Measurements from ENCODE around the gene RGS2. TPM values are rescaled to one million over a fixed set of nuclear protein-coding genes. Genes with fewer than 3 reads are reported as not detected.

The RGS2 gene
- total and polyA plus RNA-seq, 9 of the 15 experiments (the other 6 are each of a cell fraction or from before 2014, with no cell fraction given), result 2.5 to 5.4 (median 3.8) TPM

DNA sequence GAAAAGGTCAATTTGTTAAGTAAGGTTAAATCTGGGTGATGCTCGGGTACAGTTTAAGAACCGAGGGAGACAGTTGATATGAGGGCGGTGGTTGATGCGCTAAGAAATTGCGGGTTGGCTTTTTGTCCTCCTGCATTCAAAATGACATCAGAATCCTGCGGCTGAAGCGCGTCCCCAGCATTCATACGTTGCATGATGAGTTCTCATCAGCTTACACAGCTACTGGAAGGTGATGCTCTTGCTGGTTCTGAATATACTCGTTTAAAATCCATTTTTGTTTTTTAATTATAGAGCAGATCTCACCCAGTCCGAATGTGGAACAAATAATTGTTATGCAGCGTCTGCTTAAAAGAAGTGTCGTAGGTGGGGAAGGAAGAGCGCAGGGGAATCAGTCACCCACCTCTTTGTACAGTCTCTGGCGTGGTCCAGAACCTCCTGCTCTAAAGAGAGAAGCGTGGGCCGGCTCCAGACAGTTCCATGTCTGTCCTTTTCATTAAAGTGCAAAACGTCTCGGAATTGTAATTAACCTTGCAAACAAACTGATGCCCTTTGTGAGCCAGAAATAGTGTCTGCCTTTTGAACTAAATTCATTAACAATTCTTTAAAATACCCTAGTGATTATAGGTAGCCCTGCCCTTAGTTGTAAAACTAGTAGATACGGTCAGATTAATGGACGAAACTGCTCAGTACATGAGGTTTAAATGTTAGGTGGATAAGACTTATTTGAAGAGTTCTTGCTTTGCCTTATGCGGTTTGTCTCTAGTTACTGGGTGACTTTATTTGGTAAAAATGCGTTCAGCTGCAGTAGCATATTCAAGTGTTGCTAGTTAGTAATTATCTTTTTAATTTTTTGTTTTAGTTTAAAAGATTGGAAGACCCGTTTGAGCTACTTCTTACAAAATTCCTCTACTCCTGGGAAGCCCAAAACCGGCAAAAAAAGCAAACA lies 741 bp downstream of the RGS2 start:
- H3K9me3 ChIP-seq (replicated peaks; ENCODE audit: control insufficient read depth, insufficient read depth, low read depth, low read length), result no peaks in the 10 kb centered on the region
- no peaks in the 10 kb centered on the region for H4K20me1 ChIP-seq (replicated peaks; ENCODE audit: control insufficient read depth, insufficient read depth, low read length)
- H3K9me1 ChIP-seq (ENCODE audit: control insufficient read depth, insufficient read depth, low read length), result no peaks in the 10 kb centered on the region
- peak overlapping the region; percentile 24; the same call in 1 of the 3 replicates for H3K27ac ChIP-seq (ENCODE audit: extremely low read depth, low read depth, low read length)
- 22% methylated on average over 25 of the region's 25 CpGs for WGBS (ENCODE audit: insufficient coverage, low coverage, missing lambda C conversion rate)
- peak overlapping the region; percentile 63 for H3K4me3 ChIP-seq
- H2AFZ ChIP-seq (ENCODE audit: low read depth, low read length), result peak overlapping the region; percentile 98
- in situ Hi-C loops (cut with MboI), result loop anchor here (10.0 kb wide), 1 partner anchor 205 kb away; no protein-coding TSS in a partner anchor
- ATAC-seq, result peak; percentile 63
- TSS peak; percentile 82 for BruUV-seq (replicated peaks)
- ChIA-PET CTCF (ENCODE audit: low intra/inter-chr PET ratio) (interaction anchor here (1.7 kb wide), 1 partner anchor 210 kb away, joined by 8 read pairs; no protein-coding TSS in a partner anchor), POLR2A (interaction anchor here (0.6 to 2.3 kb wide), 10 partner anchors 9 to 584 kb away, joined by 3 to 7 read pairs (median 3); partner anchors contain the start of genes RO60 and UCHL5)
- H3K4me2 ChIP-seq (ENCODE audit: insufficient read depth, low read length), result peak overlapping the region; percentile 97
- intact Hi-C loops (cut with micrococcal nuclease), result no loop called here
- no peaks in the 10 kb centered on the region for H3K36me3 ChIP-seq (ENCODE audit: control insufficient read depth, insufficient read depth, low read length)
- peak overlapping the region; percentile 77 to 97 for H3K9ac ChIP-seq (ENCODE audit: insufficient read depth in 1 of 2, low read depth in 2 of 2, low read length in 2 of 2)
- DNase-seq (ENCODE audit: extremely low read depth in 1 of 4, low spot score in 3 of 4), result peak; percentile 14 to 64 (median 26)
- no peaks in the 10 kb centered on the region for H3K79me2 ChIP-seq (ENCODE audit: control insufficient read depth, insufficient read depth, low read length)
- peaks cover 6 to 14% of the 10 kb centered on the region in 2 experiments; a peak in 4 of 5 replicates for H3K4me1 ChIP-seq (replicated peaks in 1 of 2; ENCODE audit: control insufficient read depth in 2 of 2, insufficient read depth in 2 of 2, low read length in 2 of 2)
- no peak for FAIRE-seq
- no peaks in the 10 kb centered on the region for H3K27me3 ChIP-seq (ENCODE audit: control insufficient read depth in 2 of 2, insufficient read depth in 2 of 2, low read length in 2 of 2)
- TF ChIP-seq FUS (optimal IDR thresholded peaks at IDR 0.05; ENCODE audit: low read depth, low read length) (no peak), NEUROD1 (IDR thresholded peaks at IDR 0.05; ENCODE audit: borderline replicate concordance, low read depth, low read length, partially characterized antibody) (no peak), POLR3A (IDR thresholded peaks at IDR 0.05; ENCODE audit: borderline replicate concordance, extremely low read depth, insufficient read depth, insufficient read length) (no peak), DNMT1 (IDR thresholded peaks at IDR 0.05) (no peak), ATF1 (CRISPR knock-in tag; IDR thresholded peaks at IDR 0.05) (no peak), ATF1 (tag; IDR thresholded peaks at IDR 0.05) (peak; percentile 87), ZNF274 (IDR thresholded peaks at IDR 0.05; ENCODE audit: borderline replicate concordance, low read depth, low read length) (no peak), PPARD (CRISPR knock-in tag; IDR thresholded peaks at IDR 0.05) (no peak), RBM39 (optimal IDR thresholded peaks at IDR 0.05; ENCODE audit: low read depth, low read length) (no peak)
- TF ChIP-seq, protein P1, sequence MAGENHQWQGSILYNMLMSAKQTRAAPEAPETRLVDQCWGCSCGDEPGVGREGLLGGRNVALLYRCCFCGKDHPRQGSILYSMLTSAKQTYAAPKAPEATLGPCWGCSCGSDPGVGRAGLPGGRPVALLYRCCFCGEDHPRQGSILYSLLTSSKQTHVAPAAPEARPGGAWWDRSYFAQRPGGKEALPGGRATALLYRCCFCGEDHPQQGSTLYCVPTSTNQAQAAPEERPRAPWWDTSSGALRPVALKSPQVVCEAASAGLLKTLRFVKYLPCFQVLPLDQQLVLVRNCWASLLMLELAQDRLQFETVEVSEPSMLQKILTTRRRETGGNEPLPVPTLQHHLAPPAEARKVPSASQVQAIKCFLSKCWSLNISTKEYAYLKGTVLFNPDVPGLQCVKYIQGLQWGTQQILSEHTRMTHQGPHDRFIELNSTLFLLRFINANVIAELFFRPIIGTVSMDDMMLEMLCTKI (IDR thresholded peaks at IDR 0.05; ENCODE audit: partially characterized antibody), result no peak
- TF ChIP-seq, protein P2, sequence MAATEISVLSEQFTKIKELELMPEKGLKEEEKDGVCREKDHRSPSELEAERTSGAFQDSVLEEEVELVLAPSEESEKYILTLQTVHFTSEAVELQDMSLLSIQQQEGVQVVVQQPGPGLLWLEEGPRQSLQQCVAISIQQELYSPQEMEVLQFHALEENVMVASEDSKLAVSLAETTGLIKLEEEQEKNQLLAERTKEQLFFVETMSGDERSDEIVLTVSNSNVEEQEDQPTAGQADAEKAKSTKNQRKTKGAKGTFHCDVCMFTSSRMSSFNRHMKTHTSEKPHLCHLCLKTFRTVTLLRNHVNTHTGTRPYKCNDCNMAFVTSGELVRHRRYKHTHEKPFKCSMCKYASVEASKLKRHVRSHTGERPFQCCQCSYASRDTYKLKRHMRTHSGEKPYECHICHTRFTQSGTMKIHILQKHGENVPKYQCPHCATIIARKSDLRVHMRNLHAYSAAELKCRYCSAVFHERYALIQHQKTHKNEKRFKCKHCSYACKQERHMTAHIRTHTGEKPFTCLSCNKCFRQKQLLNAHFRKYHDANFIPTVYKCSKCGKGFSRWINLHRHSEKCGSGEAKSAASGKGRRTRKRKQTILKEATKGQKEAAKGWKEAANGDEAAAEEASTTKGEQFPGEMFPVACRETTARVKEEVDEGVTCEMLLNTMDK (IDR thresholded peaks at IDR 0.05; ENCODE audit: borderline replicate concordance, insufficient read depth, low read depth, low read length, poor library complexity, severe bottlenecking), result no peak
- TF ChIP-seq, protein P3, sequence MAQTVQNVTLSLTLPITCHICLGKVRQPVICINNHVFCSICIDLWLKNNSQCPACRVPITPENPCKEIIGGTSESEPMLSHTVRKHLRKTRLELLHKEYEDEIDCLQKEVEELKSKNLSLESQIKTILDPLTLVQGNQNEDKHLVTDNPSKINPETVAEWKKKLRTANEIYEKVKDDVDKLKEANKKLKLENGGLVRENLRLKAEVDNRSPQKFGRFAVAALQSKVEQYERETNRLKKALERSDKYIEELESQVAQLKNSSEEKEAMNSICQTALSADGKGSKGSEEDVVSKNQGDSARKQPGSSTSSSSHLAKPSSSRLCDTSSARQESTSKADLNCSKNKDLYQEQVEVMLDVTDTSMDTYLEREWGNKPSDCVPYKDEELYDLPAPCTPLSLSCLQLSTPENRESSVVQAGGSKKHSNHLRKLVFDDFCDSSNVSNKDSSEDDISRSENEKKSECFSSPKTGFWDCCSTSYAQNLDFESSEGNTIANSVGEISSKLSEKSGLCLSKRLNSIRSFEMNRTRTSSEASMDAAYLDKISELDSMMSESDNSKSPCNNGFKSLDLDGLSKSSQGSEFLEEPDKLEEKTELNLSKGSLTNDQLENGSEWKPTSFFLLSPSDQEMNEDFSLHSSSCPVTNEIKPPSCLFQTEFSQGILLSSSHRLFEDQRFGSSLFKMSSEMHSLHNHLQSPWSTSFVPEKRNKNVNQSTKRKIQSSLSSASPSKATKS (CRISPR knock-in tag; IDR thresholded peaks at IDR 0.05), result no peak
- TF ChIP-seq, protein P4, sequence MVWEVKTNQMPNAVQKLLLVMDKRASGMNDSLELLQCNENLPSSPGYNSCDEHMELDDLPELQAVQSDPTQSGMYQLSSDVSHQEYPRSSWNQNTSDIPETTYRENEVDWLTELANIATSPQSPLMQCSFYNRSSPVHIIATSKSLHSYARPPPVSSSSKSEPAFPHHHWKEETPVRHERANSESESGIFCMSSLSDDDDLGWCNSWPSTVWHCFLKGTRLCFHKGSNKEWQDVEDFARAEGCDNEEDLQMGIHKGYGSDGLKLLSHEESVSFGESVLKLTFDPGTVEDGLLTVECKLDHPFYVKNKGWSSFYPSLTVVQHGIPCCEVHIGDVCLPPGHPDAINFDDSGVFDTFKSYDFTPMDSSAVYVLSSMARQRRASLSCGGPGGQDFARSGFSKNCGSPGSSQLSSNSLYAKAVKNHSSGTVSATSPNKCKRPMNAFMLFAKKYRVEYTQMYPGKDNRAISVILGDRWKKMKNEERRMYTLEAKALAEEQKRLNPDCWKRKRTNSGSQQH (CRISPR knock-in tag; IDR thresholded peaks at IDR 0.05), result no peak
